ENCODE results near the gene APP.

- no peak for TF ChIP-seq CTCF (IDR thresholded peaks at IDR 0.05; ENCODE audit: poor library complexity)
- TF ChIP-seq EZH2 (IDR thresholded peaks at IDR 0.05; ENCODE audit: borderline replicate concordance): no peak
Measured at GRCh38 chr21:26060335-26061115, 110.0 kb downstream of the APP start.
